GM10266 (cell line): ENCODE results near the gene CTAGE9.

Source experiments
- DNase-seq: peaks from one replicate; pipeline ENCODE4 v3.0.0; 2012; ENCODE audit errors: extremely low spot score
- TF ChIP-seq, protein P1 (sequence below): IDR thresholded peaks from 2 replicates; pipeline ENCODE4 v1.5.1; 2012; ENCODE audit warnings: mild to moderate bottlenecking, low read depth; ENCODE audit not compliant: control insufficient read depth, insufficient read depth; ENCODE audit errors: missing control alignments

The CTAGE9 gene

DNA sequence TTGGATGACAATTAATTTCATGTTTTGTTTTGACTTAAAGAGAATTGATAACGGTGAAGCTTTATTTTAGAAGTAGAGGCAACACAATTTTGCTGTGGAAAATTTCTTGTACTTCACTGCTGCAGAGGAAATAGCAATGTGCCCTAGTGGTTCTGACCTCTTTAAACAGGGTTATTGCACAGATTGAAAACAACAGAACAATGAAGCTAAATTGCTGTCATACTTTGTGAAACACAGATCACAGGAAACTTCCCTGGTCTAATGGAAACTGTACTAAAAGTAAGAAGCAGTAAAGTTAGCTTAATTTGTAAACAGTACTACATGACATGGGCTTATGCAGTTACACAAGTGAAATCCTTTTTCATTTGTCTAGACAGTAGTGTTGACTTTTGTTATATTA is 40.9 kb downstream of the CTAGE9 start:
- TF ChIP-seq, protein P1, sequence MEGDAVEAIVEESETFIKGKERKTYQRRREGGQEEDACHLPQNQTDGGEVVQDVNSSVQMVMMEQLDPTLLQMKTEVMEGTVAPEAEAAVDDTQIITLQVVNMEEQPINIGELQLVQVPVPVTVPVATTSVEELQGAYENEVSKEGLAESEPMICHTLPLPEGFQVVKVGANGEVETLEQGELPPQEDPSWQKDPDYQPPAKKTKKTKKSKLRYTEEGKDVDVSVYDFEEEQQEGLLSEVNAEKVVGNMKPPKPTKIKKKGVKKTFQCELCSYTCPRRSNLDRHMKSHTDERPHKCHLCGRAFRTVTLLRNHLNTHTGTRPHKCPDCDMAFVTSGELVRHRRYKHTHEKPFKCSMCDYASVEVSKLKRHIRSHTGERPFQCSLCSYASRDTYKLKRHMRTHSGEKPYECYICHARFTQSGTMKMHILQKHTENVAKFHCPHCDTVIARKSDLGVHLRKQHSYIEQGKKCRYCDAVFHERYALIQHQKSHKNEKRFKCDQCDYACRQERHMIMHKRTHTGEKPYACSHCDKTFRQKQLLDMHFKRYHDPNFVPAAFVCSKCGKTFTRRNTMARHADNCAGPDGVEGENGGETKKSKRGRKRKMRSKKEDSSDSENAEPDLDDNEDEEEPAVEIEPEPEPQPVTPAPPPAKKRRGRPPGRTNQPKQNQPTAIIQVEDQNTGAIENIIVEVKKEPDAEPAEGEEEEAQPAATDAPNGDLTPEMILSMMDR = no peak
- no peak for DNase-seq

DNA sequence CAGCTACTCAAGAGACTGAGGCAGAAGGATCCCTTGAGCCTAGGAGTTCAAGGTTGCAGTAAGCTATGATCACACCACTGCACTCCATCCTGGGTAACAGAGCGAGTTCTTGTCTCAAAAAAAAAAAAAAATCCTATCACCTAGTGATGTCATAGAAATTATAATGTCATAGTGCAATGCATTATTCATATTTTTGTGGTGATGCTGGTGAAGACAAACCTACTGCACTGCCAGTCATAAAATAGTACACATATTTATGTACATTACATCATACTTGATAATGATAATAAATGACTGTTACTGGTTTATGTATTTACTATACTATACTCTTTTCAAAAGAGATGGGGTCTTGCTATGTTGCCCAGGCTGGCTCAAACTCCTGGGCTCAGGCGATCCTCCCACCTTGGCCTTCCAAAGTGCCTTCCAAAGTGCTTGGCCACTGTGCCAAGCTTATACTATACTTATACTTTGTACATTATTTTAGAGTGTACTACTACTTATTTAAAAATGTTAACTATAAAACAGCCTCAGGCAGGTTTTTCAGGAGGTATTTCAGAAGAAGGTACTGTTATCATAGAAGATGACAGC is 47.1 kb downstream of the CTAGE9 start:
- DNase-seq = no peak
- TF ChIP-seq, protein P1 = no peak

DNA sequence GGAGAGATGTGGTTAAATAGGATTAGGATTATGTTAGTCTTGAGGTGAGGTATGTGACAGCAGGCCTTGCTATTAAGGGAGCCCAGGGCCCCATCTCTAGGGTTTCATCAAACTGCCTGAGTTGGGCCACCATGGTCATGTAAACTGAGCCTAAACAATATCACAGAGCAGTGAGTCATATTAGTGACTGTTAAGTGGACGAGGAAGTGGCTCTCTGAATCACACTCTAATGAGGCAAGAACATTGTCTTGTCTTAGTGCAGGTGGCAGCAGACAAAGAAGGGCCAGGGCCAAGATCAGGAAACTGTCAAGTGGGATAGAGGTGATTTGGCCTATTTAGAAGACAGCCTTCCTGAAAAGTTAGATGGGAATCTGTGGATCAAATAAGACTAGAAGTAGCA is 50.6 kb downstream of the CTAGE9 start:
- TF ChIP-seq, protein P1 = no peak
- DNase-seq = no peak
